ENCODE measurements around the gene BCR. TPM values are rescaled to one million over a fixed set of nuclear protein-coding genes. Genes with fewer than 3 reads are reported as not detected.

BCR gene
- total and polyA plus RNA-seq, 2 of the 13 experiments (the other 11 are each of a cell fraction or from before 2014, with no cell fraction given), result 19.9 to 33.6 TPM

- TF ChIP-seq, protein P1, sequence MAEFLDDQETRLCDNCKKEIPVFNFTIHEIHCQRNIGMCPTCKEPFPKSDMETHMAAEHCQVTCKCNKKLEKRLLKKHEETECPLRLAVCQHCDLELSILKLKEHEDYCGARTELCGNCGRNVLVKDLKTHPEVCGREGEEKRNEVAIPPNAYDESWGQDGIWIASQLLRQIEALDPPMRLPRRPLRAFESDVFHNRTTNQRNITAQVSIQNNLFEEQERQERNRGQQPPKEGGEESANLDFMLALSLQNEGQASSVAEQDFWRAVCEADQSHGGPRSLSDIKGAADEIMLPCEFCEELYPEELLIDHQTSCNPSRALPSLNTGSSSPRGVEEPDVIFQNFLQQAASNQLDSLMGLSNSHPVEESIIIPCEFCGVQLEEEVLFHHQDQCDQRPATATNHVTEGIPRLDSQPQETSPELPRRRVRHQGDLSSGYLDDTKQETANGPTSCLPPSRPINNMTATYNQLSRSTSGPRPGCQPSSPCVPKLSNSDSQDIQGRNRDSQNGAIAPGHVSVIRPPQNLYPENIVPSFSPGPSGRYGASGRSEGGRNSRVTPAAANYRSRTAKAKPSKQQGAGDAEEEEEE (CRISPR knock-in tag; IDR thresholded peaks at IDR 0.05; ENCODE audit: borderline replicate concordance), result no peak
- TF ChIP-seq KDM5A (IDR thresholded peaks at IDR 0.05; ENCODE audit: borderline replicate concordance, low read length) (0 out of 2 replicates have a peak, but pooled peaks have one; percentile 25), U2AF2 (IDR thresholded peaks at IDR 0.05; ENCODE audit: low read depth, low read length) (no peak), HOXA3 (CRISPR knock-in tag; IDR thresholded peaks at IDR 0.05) (peak; percentile 44), MTF2 (CRISPR knock-in tag; IDR thresholded peaks at IDR 0.05; ENCODE audit: borderline replicate concordance) (no peak), NONO (IDR thresholded peaks at IDR 0.05) (no peak), NONO (CRISPR knock-in tag; conservative IDR thresholded peaks at IDR 0.05) (no peak), ZNF142 (CRISPR knock-in tag; IDR thresholded peaks at IDR 0.05) (peak; percentile 12; the same call in 1 of the 2 replicates), ASH2L (IDR thresholded peaks at IDR 0.05; ENCODE audit: insufficient read length, low read depth, low read length) (peak; percentile 49), ZNF724P (CRISPR knock-in tag; IDR thresholded peaks at IDR 0.05; ENCODE audit: borderline replicate concordance) (no peak), E2F1 (CRISPR knock-in tag; IDR thresholded peaks at IDR 0.05) (no peak), WIZ (CRISPR knock-in tag; IDR thresholded peaks at IDR 0.05) (no peak), PHF20 (CRISPR knock-in tag; IDR thresholded peaks at IDR 0.05) (peak; percentile 39; the same call in 1 of the 2 replicates), ZNF546 (CRISPR knock-in tag; conservative IDR thresholded peaks at IDR 0.05) (no peak; the same call in 1 of the 2 replicates), DMAP1 (CRISPR knock-in tag; IDR thresholded peaks at IDR 0.05) (no peak; the same call in 1 of the 2 replicates)
- TF ChIP-seq, protein P2, sequence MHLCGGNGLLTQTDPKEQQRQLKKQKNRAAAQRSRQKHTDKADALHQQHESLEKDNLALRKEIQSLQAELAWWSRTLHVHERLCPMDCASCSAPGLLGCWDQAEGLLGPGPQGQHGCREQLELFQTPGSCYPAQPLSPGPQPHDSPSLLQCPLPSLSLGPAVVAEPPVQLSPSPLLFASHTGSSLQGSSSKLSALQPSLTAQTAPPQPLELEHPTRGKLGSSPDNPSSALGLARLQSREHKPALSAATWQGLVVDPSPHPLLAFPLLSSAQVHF (CRISPR knock-in tag; IDR thresholded peaks at IDR 0.05), result no peak
- TF ChIP-seq, protein P3, sequence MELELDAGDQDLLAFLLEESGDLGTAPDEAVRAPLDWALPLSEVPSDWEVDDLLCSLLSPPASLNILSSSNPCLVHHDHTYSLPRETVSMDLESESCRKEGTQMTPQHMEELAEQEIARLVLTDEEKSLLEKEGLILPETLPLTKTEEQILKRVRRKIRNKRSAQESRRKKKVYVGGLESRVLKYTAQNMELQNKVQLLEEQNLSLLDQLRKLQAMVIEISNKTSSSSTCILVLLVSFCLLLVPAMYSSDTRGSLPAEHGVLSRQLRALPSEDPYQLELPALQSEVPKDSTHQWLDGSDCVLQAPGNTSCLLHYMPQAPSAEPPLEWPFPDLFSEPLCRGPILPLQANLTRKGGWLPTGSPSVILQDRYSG (CRISPR knock-in tag; IDR thresholded peaks at IDR 0.05), result 0 out of 2 replicates have a peak, but pooled peaks have one; percentile 32
- TF ChIP-seq, protein P4, sequence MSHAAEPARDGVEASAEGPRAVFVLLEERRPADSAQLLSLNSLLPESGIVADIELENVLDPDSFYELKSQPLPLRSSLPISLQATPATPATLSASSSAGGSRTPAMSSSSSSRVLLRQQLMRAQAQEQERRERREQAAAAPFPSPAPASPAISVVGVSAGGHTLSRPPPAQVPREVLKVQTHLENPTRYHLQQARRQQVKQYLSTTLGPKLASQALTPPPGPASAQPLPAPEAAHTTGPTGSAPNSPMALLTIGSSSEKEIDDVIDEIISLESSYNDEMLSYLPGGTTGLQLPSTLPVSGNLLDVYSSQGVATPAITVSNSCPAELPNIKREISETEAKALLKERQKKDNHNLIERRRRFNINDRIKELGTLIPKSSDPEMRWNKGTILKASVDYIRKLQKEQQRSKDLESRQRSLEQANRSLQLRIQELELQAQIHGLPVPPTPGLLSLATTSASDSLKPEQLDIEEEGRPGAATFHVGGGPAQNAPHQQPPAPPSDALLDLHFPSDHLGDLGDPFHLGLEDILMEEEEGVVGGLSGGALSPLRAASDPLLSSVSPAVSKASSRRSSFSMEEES (CRISPR knock-in tag; IDR thresholded peaks at IDR 0.05), result no peak
Measured at GRCh38 chr22:23180301-23180892, at the start of gene BCR (continued).
